ENCODE data around the gene XKR7.

XKR7 gene

DNA sequence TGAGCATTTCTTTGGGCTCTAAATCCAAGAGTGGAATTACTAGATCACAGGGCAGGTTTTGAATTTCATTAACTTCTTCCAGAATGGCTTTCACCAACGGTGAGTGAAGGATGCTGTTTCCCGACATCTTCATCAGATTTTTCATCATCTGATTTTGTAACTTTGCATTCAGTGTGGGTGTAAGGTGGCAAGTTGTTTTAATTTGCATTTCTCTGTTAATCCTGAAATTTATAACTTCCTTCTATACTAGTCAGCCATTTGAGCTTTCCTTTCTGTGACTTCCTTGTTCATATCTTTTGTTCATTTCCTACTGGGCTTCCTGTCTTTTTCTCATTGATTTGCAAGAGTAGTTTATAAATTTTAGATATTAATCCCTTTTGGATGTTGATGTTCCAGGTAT is 65.4 kb downstream of the XKR7 start:
- no peak for TF ChIP-seq CEBPB (IDR thresholded peaks at IDR 0.05)
- no peak for TF ChIP-seq EGR1 (IDR thresholded peaks at IDR 0.05)
- no peak for TF ChIP-seq NFIC (IDR thresholded peaks at IDR 0.05)
- TF ChIP-seq, protein P1, sequence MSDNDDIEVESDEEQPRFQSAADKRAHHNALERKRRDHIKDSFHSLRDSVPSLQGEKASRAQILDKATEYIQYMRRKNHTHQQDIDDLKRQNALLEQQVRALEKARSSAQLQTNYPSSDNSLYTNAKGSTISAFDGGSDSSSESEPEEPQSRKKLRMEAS (IDR thresholded peaks at IDR 0.05), result no peak
- no peak for TF ChIP-seq TAF1 (IDR thresholded peaks at IDR 0.05; ENCODE audit: low read depth)
- no peak for TF ChIP-seq RAD21 (IDR thresholded peaks at IDR 0.05; ENCODE audit: low read depth)
- no peak for TF ChIP-seq FOXM1 (IDR thresholded peaks at IDR 0.05; ENCODE audit: borderline replicate concordance, low read depth)
- TF ChIP-seq, protein P2, sequence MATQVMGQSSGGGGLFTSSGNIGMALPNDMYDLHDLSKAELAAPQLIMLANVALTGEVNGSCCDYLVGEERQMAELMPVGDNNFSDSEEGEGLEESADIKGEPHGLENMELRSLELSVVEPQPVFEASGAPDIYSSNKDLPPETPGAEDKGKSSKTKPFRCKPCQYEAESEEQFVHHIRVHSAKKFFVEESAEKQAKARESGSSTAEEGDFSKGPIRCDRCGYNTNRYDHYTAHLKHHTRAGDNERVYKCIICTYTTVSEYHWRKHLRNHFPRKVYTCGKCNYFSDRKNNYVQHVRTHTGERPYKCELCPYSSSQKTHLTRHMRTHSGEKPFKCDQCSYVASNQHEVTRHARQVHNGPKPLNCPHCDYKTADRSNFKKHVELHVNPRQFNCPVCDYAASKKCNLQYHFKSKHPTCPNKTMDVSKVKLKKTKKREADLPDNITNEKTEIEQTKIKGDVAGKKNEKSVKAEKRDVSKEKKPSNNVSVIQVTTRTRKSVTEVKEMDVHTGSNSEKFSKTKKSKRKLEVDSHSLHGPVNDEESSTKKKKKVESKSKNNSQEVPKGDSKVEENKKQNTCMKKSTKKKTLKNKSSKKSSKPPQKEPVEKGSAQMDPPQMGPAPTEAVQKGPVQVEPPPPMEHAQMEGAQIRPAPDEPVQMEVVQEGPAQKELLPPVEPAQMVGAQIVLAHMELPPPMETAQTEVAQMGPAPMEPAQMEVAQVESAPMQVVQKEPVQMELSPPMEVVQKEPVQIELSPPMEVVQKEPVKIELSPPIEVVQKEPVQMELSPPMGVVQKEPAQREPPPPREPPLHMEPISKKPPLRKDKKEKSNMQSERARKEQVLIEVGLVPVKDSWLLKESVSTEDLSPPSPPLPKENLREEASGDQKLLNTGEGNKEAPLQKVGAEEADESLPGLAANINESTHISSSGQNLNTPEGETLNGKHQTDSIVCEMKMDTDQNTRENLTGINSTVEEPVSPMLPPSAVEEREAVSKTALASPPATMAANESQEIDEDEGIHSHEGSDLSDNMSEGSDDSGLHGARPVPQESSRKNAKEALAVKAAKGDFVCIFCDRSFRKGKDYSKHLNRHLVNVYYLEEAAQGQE (IDR thresholded peaks at IDR 0.05; ENCODE audit: low read depth), result no peak
- no peak for TF ChIP-seq TCF12 (IDR thresholded peaks at IDR 0.05; ENCODE audit: low read depth)
- no peak for TF ChIP-seq CREB1 (IDR thresholded peaks at IDR 0.05; ENCODE audit: low read depth)
- TF ChIP-seq, protein P3, sequence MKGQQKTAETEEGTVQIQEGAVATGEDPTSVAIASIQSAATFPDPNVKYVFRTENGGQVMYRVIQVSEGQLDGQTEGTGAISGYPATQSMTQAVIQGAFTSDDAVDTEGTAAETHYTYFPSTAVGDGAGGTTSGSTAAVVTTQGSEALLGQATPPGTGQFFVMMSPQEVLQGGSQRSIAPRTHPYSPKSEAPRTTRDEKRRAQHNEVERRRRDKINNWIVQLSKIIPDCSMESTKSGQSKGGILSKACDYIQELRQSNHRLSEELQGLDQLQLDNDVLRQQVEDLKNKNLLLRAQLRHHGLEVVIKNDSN (IDR thresholded peaks at IDR 0.05), result no peak
- no peak for TF ChIP-seq TEAD4 (IDR thresholded peaks at IDR 0.05)
- no peak for TF ChIP-seq EP300 (IDR thresholded peaks at IDR 0.05; ENCODE audit: borderline replicate concordance)
- TF ChIP-seq YY1 (IDR thresholded peaks at IDR 0.05; ENCODE audit: low read depth), result no peak
- TF ChIP-seq ZBTB7A (IDR thresholded peaks at IDR 0.05; ENCODE audit: low read depth), result no peak

DNA sequence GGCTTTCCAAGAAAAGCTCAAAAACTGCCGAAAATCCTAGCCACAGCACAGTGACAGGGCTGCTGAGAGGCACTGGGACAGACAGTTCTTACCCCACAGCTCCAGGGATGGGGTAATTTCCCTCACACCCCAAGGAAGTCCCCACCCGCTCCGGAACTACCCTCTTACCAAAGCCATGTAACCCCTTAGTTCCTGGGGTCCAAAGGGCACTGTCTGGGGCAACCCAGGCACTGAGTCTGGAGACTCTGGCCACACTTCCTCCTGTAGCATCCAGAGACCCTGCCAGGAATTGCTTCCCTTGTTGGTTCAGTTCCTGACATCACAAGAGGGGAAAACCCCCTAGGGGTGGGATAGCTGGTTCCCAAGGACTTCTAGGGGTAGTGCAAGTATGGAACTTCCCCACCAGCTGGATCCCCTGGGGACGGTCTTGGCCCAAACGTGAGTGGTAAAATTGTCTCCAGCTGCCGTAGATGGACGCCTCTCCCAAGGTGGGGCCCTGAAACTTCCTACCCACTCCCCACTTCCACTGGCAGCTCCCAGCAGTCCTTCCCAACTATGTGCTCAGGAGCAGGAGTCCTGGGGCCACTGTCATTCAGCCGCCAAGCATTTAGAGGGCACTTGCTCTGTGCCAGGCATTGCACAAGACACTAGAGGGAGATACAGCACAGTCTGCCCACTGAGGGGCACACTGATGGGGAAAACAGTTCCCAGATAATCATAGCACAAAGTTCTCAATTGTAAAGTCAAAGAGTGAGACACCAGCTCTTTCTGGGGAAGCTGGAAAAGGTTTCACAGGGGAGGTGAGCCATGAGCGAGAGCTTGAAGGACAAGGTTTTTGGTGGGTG is 66.9 kb downstream of the XKR7 start:
- TF ChIP-seq, protein P1 (IDR thresholded peaks at IDR 0.05), result no peak
- TF ChIP-seq RAD21 (IDR thresholded peaks at IDR 0.05; ENCODE audit: low read depth), result peak; percentile 53

DNA sequence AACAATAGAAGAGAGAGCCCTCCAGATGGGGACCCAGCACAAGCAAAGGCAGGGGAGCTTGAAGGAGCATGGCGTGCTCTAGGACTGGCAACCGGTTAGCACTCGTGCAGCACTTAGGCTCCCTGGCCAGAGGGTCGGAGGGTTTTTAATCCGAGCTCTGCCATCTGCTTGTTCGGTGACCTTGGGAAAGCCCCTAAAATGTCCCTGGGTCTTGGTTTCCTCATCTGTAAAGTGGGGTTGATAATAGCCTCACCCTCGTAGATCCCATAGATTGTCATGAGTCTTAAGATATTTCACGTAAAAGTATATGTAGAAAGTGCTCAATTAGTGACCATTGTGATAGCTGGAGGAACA is 67.5 kb downstream of the XKR7 start:
- TF ChIP-seq NFIC (IDR thresholded peaks at IDR 0.05) (no peak), EGR1 (IDR thresholded peaks at IDR 0.05) (no peak), YY1 (IDR thresholded peaks at IDR 0.05; ENCODE audit: low read depth) (no peak), RAD21 (IDR thresholded peaks at IDR 0.05; ENCODE audit: low read depth) (no peak), TEAD4 (IDR thresholded peaks at IDR 0.05) (no peak), EP300 (IDR thresholded peaks at IDR 0.05; ENCODE audit: borderline replicate concordance) (no peak), TAF1 (IDR thresholded peaks at IDR 0.05; ENCODE audit: low read depth) (no peak), ZBTB7A (IDR thresholded peaks at IDR 0.05; ENCODE audit: low read depth) (no peak), TCF12 (IDR thresholded peaks at IDR 0.05; ENCODE audit: low read depth) (no peak), FOXM1 (IDR thresholded peaks at IDR 0.05; ENCODE audit: borderline replicate concordance, low read depth) (no peak)
- TF ChIP-seq, protein P1 (IDR thresholded peaks at IDR 0.05), result no peak
- TF ChIP-seq, protein P3 (IDR thresholded peaks at IDR 0.05), result no peak
- TF ChIP-seq, protein P2 (IDR thresholded peaks at IDR 0.05; ENCODE audit: low read depth), result no peak

DNA sequence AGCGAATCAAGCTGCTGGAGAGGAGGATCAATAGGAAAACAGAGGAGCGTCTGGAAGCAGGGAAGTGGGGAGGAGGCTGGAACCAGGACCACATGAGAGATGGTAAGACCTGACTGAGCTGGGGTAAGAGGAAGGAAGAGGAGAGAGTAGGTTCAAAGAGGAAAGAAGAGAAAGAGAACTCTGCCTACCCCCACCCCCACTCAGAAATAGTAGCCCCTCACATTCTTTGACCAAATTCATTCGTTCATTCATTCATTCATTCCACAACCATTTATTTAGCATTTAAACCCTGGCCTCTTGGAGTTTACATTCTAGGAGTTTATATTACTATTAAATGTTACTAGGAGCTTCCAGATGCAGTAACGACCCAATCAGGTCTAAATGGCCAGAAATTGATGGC is 68.3 kb downstream of the XKR7 start:
- TF ChIP-seq TEAD4 (IDR thresholded peaks at IDR 0.05) (no peak), CEBPB (IDR thresholded peaks at IDR 0.05) (no peak), NFIC (IDR thresholded peaks at IDR 0.05) (no peak), EP300 (IDR thresholded peaks at IDR 0.05; ENCODE audit: borderline replicate concordance) (no peak)
- TF ChIP-seq, protein P2 (IDR thresholded peaks at IDR 0.05; ENCODE audit: low read depth), result no peak
- TF ChIP-seq, protein P1 (IDR thresholded peaks at IDR 0.05), result no peak
